NCI-H1092 treated with DMSO at 0.1 percent for 48 hours (cell line): ENCODE results near the gene ST8SIA1.
"Not testable (repeated sequence)": the region's sequence is repeated elsewhere in the genome, so short reads cannot be mapped to it uniquely, and the experiment has no call there.

Source experiments
- DNase-seq: peaks from one replicate; lab custom pipeline; 2025; lab: John Stamatoyannopoulos, UW

The ST8SIA1 gene

GRCh38 chr12:22169376-22169775, 165.1 kb downstream of the ST8SIA1 start:
- DNase-seq = no peak

- no peak for DNase-seq
Observed at GRCh38 chr12:22164139-22164538, 170.4 kb downstream of the ST8SIA1 start.

GRCh38 chr12:22163594-22163993, 170.9 kb downstream of the ST8SIA1 start:
- DNase-seq = no peak

- DNase-seq = no peak
Observed at GRCh38 chr12:22160396-22161003, 174.0 kb downstream of the ST8SIA1 start.

- not testable (repeated sequence) for DNase-seq
Observed at GRCh38 chr12:22149286-22149685, 185.2 kb downstream of the ST8SIA1 start.

- not testable (repeated sequence) for DNase-seq
Observed at GRCh38 chr12:22146686-22147085, 187.8 kb downstream of the ST8SIA1 start.
